PFSK-1 (cell line): Measurements from ENCODE around the gene AGGF1.

ENCODE experiments used
- POLR2AphosphoS5 ChIP-seq: IDR thresholded peaks from 2 replicates; pipeline ENCODE4 v1.6.1; 2012; ENCODE audit warnings: low read depth, mild to moderate bottlenecking, control low read depth, low read length, moderate library complexity
- REST ChIP-seq, 2 experiments: IDR thresholded peaks; 2 replicates each; pipeline versions ENCODE4 v1.6.1 to v1.8.0; 2011 to 2012; ENCODE audit warnings: low read depth in 2 of 2, low read length in 2 of 2, control low read depth in 1 of 2, inconsistent platforms in 1 of 2, mild to moderate bottlenecking in 1 of 2, moderate library complexity in 1 of 2; ENCODE audit not compliant: insufficient read depth in 1 of 2
- TAF1 ChIP-seq: IDR thresholded peaks from 2 replicates; pipeline ENCODE4 v1.6.1; 2012; ENCODE audit warnings: low read length, control low read depth, borderline replicate concordance; ENCODE audit not compliant: insufficient read depth

GRCh38 chr5:77033338-77033737 lies 3.1 kb downstream of the AGGF1 start:
- TF ChIP-seq POLR2AphosphoS5: no peak
- no peak for TF ChIP-seq REST (IDR thresholded peaks at IDR 0.05; ENCODE audit: insufficient read depth in 1 of 2, low read depth in 2 of 2, low read length in 2 of 2)
- no peak for TF ChIP-seq TAF1
